Left hindlimb (tissue), 1 donor: ENCODE data around the gene RAB10.
A peak's percentile ranks its signal among the peaks of the same experiment; 100 is the strongest.
"Not testable (repeated sequence)": the region's sequence is repeated elsewhere in the genome, so short reads cannot be mapped to it uniquely, and the experiment has no call there.

ENCODE experiments used
- DNase-seq: peaks from one replicate; pipeline ENCODE4 v3.0.0-alpha.2; 2018

RAB10 gene

GRCh38 chr2:26033818-26034636 lies at the start of gene RAB10:
RAB10 (plus strand) TSS chr2:26034084; CDS start chr2:26034609, 525 bp downstream.
- DNase-seq, result peak; percentile 99

- no peak for DNase-seq
Measured at GRCh38 chr2:25988134-25988533, 45.8 kb upstream of the RAB10 start.

GRCh38 chr2:25989154-25989553 lies 44.7 kb upstream of the RAB10 start:
- no peak for DNase-seq

GRCh38 chr2:25991965-25992364 lies 41.9 kb upstream of the RAB10 start:
- DNase-seq, result no peak

- no peak for DNase-seq
Measured at GRCh38 chr2:25992556-25992955, 41.3 kb upstream of the RAB10 start.

- DNase-seq, result no peak
Measured at GRCh38 chr2:25993049-25993448, 40.8 kb upstream of the RAB10 start.

- no peak for DNase-seq
Measured at GRCh38 chr2:25994509-25994908, 39.4 kb upstream of the RAB10 start.

GRCh38 chr2:25996844-25997243 lies 37.0 kb upstream of the RAB10 start:
- no peak for DNase-seq

- not testable (repeated sequence) for DNase-seq
Measured at GRCh38 chr2:25998816-25999383, 35.0 kb upstream of the RAB10 start.

GRCh38 chr2:25999406-25999805 lies 34.5 kb upstream of the RAB10 start:
- not testable (repeated sequence) for DNase-seq

GRCh38 chr2:26000561-26001082 lies 33.3 kb upstream of the RAB10 start:
- DNase-seq, result no peak

GRCh38 chr2:26001743-26002351 lies 32.0 kb upstream of the RAB10 start:
- DNase-seq, result peak; percentile 64

- DNase-seq, result no peak
Measured at GRCh38 chr2:26002632-26003310, 31.1 kb upstream of the RAB10 start.

GRCh38 chr2:26008095-26008494 lies 25.8 kb upstream of the RAB10 start:
- no peak for DNase-seq

GRCh38 chr2:26008851-26009566 lies 24.9 kb upstream of the RAB10 start:
- DNase-seq, result no peak

GRCh38 chr2:26009567-26009963 lies 24.3 kb upstream of the RAB10 start:
- DNase-seq, result no peak

GRCh38 chr2:26010943-26011342 lies 22.9 kb upstream of the RAB10 start:
- no peak for DNase-seq

- DNase-seq, result no peak
Measured at GRCh38 chr2:26011609-26011989, 22.3 kb upstream of the RAB10 start.

- no peak for DNase-seq
Measured at GRCh38 chr2:26011990-26012856, 21.7 kb upstream of the RAB10 start.

- DNase-seq, result no peak
Measured at GRCh38 chr2:26013668-26014067, 20.2 kb upstream of the RAB10 start.

- DNase-seq, result no peak
Measured at GRCh38 chr2:26016012-26016705, 17.7 kb upstream of the RAB10 start.
